Measurements from ENCODE around the gene STARD7. TPM values are rescaled to one million over a fixed set of nuclear protein-coding genes. Genes with fewer than 3 reads are reported as not detected.
A peak's percentile ranks its signal among the peaks of the same experiment; 100 is the strongest.

Gene STARD7
- total and polyA plus RNA-seq, 9 of the 15 experiments (the other 6 are each of a cell fraction or from before 2014, with no cell fraction given), result 90.9 to 196 (median 145) TPM

- Histone ChIP-seq H3K4me3 (no peak overlapping the region), H2AFZ (ENCODE audit: low read depth, low read length) (no peak overlapping the region), H3K4me1 (replicated peaks in 1 of 2; ENCODE audit: control insufficient read depth in 2 of 2, insufficient read depth in 2 of 2, low read length in 2 of 2) (no peaks in the 10 kb centered on the region), H3K9ac (ENCODE audit: insufficient read depth in 1 of 2, low read depth in 2 of 2, low read length in 2 of 2) (peak overlapping the region in 1 of 2 experiments; percentile 23; a peak in 1 of 4 replicates), H3K36me3 (ENCODE audit: control insufficient read depth, insufficient read depth, low read length) (no peaks in the 10 kb centered on the region; the same call in 2 of the 3 replicates), H3K9me1 (ENCODE audit: control insufficient read depth, insufficient read depth, low read length) (peaks cover 3% of the 10 kb centered on the region), H3K79me2 (ENCODE audit: control insufficient read depth, insufficient read depth, low read length) (no peaks in the 10 kb centered on the region), H3K9me3 (replicated peaks; ENCODE audit: control insufficient read depth, insufficient read depth, low read depth, low read length) (no peaks in the 10 kb centered on the region), H3K27me3 (ENCODE audit: control insufficient read depth in 2 of 2, insufficient read depth in 2 of 2, low read length in 2 of 2) (no peaks in the 10 kb centered on the region), H4K20me1 (replicated peaks; ENCODE audit: control insufficient read depth, insufficient read depth, low read length) (no peaks in the 10 kb centered on the region), H3K4me2 (ENCODE audit: insufficient read depth, low read length) (no peak overlapping the region), H3K27ac (ENCODE audit: extremely low read depth, low read depth, low read length) (no peak overlapping the region)
- intact Hi-C loops (cut with micrococcal nuclease) (no loop called here), in situ Hi-C loops (cut with MboI) (no loop called here)
- ChIA-PET POLR2A (interaction anchor here (0.9 to 3.5 kb wide), 7 partner anchors 10 to 31 kb away, joined by 4 to 14 read pairs (median 5); partner anchors contain the start of gene STARD7), CTCF (ENCODE audit: low intra/inter-chr PET ratio) (no interaction called here)
- peak; percentile 30 for ATAC-seq
- WGBS (ENCODE audit: insufficient coverage, low coverage, missing lambda C conversion rate), result 82% methylated on average over 9 of the region's 9 CpGs
- TF ChIP-seq THRA (IDR thresholded peaks at IDR 0.05), result no peak
- TF ChIP-seq, protein P1, sequence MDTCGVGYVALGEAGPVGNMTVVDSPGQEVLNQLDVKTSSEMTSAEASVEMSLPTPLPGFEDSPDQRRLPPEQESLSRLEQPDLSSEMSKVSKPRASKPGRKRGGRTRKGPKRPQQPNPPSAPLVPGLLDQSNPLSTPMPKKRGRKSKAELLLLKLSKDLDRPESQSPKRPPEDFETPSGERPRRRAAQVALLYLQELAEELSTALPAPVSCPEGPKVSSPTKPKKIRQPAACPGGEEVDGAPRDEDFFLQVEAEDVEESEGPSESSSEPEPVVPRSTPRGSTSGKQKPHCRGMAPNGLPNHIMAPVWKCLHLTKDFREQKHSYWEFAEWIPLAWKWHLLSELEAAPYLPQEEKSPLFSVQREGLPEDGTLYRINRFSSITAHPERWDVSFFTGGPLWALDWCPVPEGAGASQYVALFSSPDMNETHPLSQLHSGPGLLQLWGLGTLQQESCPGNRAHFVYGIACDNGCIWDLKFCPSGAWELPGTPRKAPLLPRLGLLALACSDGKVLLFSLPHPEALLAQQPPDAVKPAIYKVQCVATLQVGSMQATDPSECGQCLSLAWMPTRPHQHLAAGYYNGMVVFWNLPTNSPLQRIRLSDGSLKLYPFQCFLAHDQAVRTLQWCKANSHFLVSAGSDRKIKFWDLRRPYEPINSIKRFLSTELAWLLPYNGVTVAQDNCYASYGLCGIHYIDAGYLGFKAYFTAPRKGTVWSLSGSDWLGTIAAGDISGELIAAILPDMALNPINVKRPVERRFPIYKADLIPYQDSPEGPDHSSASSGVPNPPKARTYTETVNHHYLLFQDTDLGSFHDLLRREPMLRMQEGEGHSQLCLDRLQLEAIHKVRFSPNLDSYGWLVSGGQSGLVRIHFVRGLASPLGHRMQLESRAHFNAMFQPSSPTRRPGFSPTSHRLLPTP (IDR thresholded peaks at IDR 0.05; ENCODE audit: borderline replicate concordance, extremely low read depth, insufficient read length), result no peak
- TF ChIP-seq RB1 (IDR thresholded peaks at IDR 0.05; ENCODE audit: low read depth), result no peak
- no peak for TF ChIP-seq DNMT1 (IDR thresholded peaks at IDR 0.05)
- TF ChIP-seq ETV5 (CRISPR knock-in tag; IDR thresholded peaks at IDR 0.05; ENCODE audit: low read depth), result no peak
- TF ChIP-seq ZC3H8 (IDR thresholded peaks at IDR 0.05), result no peak
- no peak for TF ChIP-seq DPF2 (IDR thresholded peaks at IDR 0.05)
- TF ChIP-seq, protein P2, sequence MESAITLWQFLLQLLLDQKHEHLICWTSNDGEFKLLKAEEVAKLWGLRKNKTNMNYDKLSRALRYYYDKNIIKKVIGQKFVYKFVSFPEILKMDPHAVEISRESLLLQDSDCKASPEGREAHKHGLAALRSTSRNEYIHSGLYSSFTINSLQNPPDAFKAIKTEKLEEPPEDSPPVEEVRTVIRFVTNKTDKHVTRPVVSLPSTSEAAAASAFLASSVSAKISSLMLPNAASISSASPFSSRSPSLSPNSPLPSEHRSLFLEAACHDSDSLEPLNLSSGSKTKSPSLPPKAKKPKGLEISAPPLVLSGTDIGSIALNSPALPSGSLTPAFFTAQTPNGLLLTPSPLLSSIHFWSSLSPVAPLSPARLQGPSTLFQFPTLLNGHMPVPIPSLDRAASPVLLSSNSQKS (CRISPR knock-in tag; IDR thresholded peaks at IDR 0.05), result no peak
- no peak for FAIRE-seq
- no TSS peak for BruUV-seq (replicated peaks)
- DNase-seq (ENCODE audit: extremely low read depth in 1 of 4, low spot score in 3 of 4), result no peak
These were observed 31.2 kb upstream of the STARD7 start for GRCh38 chr2:96239745-96240264.

Data from K562 (cell line).